ENCODE measurements around the gene PHKA1.

DNA sequence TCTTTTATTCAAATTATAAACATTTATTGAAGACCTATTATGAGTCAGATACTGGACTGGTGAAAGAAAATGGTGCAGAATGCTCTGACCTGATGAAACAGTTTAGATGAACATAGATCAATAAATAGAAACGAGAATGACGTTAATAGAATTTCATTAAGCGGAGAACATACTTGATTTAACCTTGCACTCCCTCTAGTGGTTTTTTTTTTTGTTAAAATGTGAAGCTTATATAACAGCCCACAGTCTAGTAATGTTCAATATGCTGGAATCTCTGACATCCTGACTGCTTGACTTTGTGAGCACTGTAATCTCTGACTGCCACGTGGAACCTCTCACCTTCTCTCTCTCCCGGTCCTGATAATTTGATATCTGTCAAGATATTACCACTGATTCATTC is 173.8 kb downstream of the PHKA1 start:
- TF ChIP-seq, protein P1, sequence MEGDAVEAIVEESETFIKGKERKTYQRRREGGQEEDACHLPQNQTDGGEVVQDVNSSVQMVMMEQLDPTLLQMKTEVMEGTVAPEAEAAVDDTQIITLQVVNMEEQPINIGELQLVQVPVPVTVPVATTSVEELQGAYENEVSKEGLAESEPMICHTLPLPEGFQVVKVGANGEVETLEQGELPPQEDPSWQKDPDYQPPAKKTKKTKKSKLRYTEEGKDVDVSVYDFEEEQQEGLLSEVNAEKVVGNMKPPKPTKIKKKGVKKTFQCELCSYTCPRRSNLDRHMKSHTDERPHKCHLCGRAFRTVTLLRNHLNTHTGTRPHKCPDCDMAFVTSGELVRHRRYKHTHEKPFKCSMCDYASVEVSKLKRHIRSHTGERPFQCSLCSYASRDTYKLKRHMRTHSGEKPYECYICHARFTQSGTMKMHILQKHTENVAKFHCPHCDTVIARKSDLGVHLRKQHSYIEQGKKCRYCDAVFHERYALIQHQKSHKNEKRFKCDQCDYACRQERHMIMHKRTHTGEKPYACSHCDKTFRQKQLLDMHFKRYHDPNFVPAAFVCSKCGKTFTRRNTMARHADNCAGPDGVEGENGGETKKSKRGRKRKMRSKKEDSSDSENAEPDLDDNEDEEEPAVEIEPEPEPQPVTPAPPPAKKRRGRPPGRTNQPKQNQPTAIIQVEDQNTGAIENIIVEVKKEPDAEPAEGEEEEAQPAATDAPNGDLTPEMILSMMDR (IDR thresholded peaks at IDR 0.05; ENCODE audit: poor library complexity), result peak; percentile 42
- TF ChIP-seq EZH2 (IDR thresholded peaks at IDR 0.05; ENCODE audit: borderline replicate concordance) (no peak), EZH2phosphoT487 (IDR thresholded peaks at IDR 0.05; ENCODE audit: low read depth, severe bottlenecking, unreplicated experiment) (no peak)

Data from hepatocyte (in vitro differentiated cells).